PFSK-1 (cell line): ENCODE results near the gene DNTTIP2.

Source experiments
- POLR2AphosphoS5 ChIP-seq: IDR thresholded peaks from 2 replicates; pipeline ENCODE4 v1.6.1; 2012; ENCODE audit warnings: low read depth, mild to moderate bottlenecking, control low read depth, low read length, moderate library complexity
- REST ChIP-seq, 2 experiments: IDR thresholded peaks; 2 replicates each; pipeline versions ENCODE4 v1.6.1 to v1.8.0; 2011 to 2012; ENCODE audit warnings: low read depth in 2 of 2, low read length in 2 of 2, control low read depth in 1 of 2, inconsistent platforms in 1 of 2, mild to moderate bottlenecking in 1 of 2, moderate library complexity in 1 of 2; ENCODE audit not compliant: insufficient read depth in 1 of 2
- SIN3A ChIP-seq: IDR thresholded peaks from 2 replicates; pipeline ENCODE4 v1.6.1; 2012; ENCODE audit warnings: mild to moderate bottlenecking, low read length, moderate library complexity, borderline replicate concordance; ENCODE audit not compliant: insufficient read depth
- TAF1 ChIP-seq: IDR thresholded peaks from 2 replicates; pipeline ENCODE4 v1.6.1; 2012; ENCODE audit warnings: low read length, control low read depth, borderline replicate concordance; ENCODE audit not compliant: insufficient read depth

GRCh38 chr1:93878501-93878888 lies 511 bp downstream of the DNTTIP2 start:
- TF ChIP-seq REST (IDR thresholded peaks at IDR 0.05; ENCODE audit: insufficient read depth in 1 of 2, low read depth in 2 of 2, low read length in 2 of 2) (peak in 1 of 2 experiments; percentile 55; a peak in 1 of 4 replicates), POLR2AphosphoS5 (no peak), TAF1 (no peak), SIN3A (no peak)
